KBM-7 (cell line): ENCODE measurements around the gene CACNA1G.

Source experiments
- DNase-seq: peaks from one replicate; pipeline ENCODE4 v3.0.0-alpha.2; 2015
- in situ Hi-C: fragments of 300-500 bp; cut with MboI; formaldehyde crosslinking; loops from 2 replicates; pipeline ENCODE4 v1.14.3; 2020; ENCODE audit warnings: low sequenced_read_pairs, low pct_unique_long_range_greater_than_20kb, mixed read lengths

The CACNA1G gene

DNA sequence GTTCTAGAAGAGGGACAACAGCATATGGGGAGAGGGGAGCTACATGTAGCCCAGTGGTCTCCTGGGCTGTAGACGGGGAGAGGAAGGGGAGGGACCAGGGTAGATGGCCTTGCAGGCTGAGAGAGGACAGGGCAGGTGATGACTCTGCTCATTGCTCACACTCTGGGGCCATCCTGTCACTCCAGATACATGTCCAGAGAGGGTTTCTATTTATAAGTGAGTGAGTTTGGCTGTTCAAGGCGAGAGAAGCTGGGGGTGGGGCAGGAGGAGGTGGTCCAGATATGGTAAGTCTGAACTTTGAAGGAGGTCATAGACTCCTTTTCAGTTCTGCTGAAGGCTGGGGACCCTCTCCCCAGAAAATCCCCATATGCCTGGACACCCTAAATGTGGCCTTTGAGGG is 22.2 kb downstream of the CACNA1G start:
- no peak for DNase-seq
- in situ Hi-C loops = no loop called here

DNA sequence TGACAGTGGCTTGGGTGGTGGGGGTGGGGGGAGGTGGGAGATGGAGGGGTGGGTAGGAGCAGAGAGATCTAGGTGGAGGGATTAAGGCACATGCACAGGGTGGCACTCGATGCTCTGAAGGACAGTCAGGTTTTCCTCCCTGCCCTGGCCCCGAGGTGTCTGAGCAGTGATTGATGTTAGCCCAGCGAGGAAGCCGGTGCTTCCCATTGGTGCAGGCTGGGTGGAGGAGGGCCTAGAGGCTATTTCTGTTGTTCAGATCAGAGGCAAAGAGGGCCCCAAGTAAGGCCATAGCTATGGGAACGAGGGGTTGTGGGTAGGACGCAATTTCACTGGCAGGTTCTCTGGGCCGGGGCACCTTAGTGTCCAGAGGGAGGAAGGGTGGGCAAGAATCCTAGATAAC is 23.1 kb downstream of the CACNA1G start:
- DNase-seq = no peak
- in situ Hi-C loops = no loop called here

DNA sequence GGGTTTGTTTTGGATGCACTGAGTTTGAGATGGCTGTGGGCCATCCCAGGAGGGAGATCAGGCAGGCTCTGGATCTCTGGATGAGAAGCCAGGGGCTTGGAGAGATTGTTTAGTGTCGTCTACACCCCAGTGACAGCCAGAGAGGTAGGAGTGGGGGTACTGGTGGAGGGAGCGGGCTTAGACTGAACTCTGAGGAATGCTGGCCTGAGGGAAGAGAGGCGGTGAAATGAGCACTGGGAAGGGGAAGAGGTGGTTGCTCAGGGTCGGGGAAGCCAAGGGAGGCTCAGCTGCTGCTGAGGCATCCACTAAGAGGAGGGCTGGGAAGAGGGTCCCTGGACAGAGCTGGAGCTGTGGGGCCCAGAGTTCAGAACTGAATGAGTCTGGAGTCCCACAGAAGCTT is 23.6 kb downstream of the CACNA1G start:
- no peak for DNase-seq
- in situ Hi-C loops = no loop called here

DNA sequence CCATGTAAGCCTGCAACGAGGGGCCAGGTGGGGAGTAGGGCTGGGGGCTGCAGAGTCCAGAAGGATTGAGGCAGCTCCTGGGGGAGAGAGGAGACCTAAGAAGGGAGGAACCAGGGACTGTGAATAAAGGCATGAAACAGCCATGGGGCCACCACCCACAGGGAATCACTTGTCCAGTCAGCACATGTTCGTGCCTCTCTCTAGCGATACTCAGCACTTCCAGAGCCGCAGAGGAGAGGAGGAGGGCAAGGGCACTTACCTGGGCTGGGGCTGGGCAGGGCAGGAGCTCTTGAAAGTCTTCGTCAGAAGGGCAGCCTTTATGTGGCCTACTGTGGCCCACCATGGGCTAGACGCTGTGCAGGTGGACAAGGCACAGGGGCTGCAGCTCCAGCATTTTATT is 24.2 kb downstream of the CACNA1G start:
- DNase-seq = no peak
- in situ Hi-C loops = no loop called here

DNA sequence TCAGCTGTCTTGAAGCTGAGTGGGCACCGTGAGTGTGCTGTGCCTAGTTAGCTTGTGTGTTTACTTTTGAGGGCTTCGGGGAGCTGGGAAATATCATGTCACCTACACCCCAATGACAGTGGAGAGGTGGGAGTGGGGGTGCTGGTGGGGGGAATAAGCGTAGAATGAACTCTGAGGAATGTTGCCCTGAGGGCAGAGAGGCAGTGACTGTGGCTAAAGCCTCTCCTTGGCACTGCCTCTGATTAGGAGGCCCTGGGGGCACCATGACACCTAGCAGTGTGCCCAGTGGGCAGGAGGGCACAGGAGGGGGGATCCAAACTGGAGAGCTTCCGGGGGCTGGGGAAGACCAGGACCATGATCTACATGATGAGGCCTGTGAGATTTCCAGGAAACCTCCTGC is 24.8 kb downstream of the CACNA1G start:
- in situ Hi-C loops = no loop called here
- no peak for DNase-seq

DNA sequence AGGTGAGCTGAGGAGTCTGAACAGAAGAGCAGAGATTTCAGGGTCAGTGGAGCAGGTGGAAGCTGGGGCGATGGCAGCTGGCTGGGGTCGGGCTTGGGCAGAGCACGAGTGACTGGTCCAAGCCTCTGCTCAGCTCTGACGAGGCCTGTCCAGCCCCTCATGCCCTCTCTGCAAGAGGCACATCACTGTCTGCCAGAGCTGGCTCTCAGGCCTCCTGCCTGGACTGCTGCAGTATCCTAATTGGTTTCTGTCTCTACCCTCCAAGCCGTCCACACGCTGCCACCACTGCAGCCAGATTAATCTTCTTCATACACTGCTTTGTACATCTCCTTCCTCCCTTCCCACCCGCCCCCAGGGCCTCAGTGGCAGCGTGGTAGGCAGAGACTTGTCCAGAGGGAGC is 25.4 kb downstream of the CACNA1G start:
- in situ Hi-C loops = no loop called here
- no peak for DNase-seq

DNA sequence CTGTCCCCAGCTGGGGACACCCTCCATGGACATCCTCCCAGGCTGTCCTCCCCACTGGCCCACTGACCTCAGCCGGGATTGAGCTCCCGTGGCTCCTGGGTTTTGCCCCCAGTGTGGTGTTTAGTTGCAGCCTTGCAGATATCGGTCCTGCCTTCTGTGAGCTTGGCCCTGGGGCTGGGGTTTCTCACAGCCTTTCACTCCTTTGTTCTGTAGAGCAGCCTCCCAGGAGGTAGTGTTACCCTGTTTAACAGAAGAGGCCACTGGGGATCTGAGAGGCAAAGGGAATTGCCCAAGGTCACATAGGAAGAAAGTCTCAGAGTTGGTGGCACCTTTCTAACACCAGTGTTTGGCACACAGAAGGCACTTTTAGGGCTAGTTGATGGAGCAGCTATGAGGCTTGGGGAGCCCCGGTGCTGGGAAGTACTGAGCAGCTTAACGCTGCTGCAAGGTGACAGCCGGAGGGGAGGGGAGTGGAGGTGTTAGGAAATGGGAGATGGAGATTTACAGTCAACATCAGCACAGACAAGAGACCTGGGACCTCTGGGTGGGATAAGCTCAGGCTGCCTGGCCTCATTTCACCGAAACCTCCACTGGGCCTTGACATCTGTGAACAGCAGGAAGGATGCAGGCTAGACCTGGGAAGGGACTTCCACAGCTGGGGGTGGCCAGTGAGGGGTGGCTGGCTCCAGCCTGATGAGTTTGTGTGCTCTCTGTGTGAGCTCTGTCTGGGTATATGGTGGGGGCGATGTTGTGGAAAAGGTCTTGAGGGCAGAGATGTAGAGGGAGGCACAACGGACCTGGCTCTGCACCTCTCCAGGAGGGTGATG is 26.1 kb downstream of the CACNA1G start:
- in situ Hi-C loops = no loop called here
- DNase-seq = no peak

DNA sequence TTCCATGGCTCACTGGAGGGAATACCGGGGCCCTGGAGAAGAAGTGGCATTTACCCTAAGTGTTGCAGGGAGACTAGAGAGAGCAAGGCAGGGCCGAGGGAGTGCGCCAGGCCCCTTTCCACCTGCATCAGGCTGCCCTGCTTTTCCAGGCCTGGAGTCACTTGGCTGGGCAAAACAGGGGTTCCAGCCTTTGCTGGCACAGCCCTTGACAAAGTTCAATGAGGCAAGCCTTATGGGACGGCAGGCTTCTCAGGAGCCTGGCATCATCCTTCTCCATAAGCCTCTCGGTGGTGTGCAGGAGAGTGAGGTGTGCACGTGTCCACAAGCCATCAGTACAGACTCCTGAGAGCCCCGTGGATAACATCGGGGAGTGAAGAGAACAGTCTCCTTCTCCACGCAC is 27.1 kb downstream of the CACNA1G start:
- DNase-seq = no peak
- in situ Hi-C loops = no loop called here

DNA sequence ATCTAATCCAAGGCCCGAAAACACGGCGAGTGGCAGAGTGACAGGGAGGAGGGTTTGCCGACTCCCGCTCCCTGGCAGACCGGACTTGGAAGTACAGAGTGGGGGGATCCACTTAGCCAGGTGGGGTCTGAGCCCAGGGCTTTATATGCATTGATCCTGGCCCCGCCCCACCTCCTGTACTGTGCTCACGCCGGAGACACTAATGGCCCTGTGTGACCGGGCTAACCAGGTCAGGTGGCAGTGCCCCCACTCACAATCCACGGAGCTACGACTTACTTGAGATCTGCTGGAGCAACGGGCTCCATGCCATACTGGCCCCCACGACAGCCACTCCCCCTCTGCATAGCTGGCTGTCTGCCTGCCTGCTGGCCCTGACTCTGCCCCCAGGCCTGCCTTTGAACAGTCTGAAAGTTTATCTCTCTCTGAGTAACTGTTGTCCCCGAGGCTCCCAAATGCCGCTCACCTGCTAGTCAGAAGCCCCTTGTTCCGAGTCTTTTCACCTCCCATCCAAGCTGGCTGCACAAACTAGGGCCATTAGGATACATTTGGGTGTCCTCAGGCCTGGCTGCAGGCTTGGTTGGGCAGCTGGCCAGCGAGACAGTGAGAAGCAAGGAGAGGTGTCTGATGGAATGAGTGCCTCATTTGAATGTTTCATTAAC is 28.0 kb downstream of the CACNA1G start:
- DNase-seq = no peak
- in situ Hi-C loops = no loop called here

DNA sequence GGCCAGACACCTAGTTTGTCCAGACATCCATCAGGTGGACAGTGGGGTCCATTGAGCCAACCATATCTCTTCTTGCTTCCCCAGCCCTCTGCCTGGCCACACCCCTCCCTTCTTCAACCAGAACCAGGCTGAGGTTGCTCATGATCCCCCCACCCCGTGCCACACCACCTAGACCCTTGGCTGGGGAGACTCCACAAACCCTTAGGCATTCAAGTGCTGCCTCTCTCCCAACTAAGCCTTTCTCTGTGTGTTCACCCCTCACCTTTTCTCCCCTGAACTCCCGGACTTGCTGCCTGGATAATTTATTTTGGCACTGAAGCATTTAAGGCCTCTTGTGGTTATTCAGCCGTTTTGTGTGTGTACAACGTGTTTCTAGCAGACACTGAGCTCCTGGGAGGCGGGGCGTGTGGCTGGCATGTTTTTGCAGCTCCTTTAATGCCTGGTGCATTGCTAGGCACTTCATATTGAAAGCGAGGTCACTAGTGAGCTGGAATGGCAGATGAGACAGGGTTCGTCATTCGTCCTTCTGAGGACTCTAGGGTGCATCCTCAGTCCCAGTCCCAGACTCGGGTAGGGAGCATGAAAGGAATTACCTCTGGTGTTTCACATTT is 28.7 kb downstream of the CACNA1G start:
- in situ Hi-C loops = no loop called here
- DNase-seq = no peak

DNA sequence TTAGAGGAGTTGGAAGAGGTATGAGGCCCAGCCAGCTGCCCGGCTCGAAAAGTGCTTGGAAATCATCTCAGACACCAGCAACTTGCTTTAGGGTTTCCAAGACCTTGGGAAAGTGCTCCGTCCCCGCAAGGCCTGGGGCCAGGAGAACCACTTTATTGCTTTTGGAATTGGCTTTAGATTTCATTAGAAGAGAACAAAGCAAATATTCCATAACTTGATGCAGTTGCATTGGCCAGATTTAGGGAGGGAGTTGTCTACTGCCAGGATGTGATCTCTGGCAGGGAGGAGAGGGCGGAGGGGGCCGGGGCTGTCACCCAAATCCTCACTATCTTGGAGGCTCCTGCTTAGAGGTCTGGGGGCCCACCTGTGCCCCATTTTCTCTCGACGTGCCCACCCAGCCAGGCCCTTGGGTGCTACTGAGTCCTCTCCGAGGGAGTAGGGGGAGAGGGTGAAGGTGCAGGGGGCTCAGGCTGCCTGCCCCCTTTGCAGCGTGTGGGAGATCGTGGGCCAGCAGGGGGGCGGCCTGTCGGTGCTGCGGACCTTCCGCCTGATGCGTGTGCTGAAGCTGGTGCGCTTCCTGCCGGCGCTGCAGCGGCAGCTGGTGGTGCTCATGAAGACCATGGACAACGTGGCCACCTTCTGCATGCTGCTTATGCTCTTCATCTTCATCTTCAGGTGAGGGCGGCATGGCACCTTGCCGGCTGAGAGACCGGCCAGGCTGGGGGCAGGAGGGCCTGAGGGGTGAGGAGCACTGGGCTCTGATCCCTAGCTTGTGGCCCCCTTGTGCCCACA is 30.6 kb downstream of the CACNA1G start:
- in situ Hi-C loops = no loop called here

DNA sequence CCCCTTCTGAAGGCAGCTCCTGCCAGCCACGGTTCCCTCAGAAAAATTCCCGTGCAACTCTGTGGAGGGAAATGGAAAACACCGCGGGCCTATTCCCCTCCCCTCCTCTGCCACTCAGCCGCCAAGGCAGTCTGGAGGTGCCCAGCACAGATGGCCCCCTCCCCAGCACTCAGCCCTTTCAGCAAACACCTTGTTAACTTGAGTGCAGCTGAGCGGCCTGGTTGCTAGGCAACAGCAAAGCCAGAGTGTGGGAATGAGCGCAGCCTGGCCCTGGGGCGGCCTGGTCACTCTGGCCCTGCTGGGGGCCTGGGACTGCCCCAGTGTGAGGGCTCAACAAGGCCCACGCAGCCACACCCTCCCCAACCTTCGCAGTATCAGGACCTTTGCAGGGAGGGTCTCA is 32.8 kb downstream of the CACNA1G start:
- DNase-seq = no peak

More for the DNA sequence above, 30.6 kb downstream of the CACNA1G start:
- no peak for DNase-seq

DNA sequence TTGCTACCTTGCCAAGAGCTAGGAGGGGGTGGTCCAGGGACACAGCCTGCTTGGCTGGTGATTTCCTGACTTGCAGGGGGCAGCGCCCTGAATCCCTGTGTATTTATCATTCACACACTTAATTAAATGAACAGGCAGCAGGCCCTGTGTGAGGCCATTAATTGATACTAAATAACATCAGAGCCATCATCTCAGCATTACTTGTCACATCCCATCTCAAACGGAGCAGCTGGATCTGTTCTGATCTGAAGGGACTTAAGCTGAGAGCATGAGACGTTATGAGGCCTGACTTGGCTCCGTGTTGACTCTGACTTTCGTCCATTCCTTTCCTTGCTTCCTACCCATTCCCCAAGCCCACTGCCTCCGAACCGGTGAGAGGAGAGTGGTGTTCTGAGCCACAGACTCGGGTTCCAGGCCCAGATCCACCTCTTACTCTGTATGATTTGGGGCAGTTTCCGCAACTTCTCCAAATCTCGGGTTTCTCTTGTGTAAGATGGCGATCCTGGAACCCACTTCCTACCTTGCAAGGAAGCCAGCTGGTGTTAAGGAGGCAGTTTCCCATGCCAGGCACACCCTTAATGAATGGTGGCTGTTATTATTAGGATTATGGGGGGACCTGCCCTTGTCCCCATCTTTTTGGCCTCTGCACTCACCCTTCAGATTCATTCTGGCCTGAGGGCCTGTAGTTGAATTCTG is 33.8 kb downstream of the CACNA1G start:
- in situ Hi-C loops = no loop called here
- no peak for DNase-seq

More for the DNA sequence above, 32.8 kb downstream of the CACNA1G start:
- in situ Hi-C loops = no loop called here

DNA sequence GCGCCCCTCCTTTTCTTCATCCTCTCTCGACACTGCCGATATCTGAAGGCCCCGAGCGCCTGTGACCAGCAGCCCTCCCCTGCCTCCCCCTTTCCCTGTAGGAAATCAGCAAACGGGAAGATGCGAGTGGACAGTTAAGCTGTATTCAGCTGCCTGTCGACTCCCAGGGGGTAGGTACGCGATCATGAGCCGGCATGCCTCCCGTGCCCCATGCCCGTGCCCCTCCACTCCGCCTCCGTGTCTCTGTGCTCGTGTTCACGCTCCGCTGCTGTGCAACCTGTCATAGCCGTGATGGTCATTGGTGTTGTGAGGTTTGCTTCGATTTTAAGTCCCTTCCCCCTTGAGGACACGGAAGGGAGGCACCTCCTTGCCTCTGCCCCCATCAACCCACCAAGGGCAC is 34.4 kb downstream of the CACNA1G start:
- DNase-seq = no peak
- in situ Hi-C loops = no loop called here

DNA sequence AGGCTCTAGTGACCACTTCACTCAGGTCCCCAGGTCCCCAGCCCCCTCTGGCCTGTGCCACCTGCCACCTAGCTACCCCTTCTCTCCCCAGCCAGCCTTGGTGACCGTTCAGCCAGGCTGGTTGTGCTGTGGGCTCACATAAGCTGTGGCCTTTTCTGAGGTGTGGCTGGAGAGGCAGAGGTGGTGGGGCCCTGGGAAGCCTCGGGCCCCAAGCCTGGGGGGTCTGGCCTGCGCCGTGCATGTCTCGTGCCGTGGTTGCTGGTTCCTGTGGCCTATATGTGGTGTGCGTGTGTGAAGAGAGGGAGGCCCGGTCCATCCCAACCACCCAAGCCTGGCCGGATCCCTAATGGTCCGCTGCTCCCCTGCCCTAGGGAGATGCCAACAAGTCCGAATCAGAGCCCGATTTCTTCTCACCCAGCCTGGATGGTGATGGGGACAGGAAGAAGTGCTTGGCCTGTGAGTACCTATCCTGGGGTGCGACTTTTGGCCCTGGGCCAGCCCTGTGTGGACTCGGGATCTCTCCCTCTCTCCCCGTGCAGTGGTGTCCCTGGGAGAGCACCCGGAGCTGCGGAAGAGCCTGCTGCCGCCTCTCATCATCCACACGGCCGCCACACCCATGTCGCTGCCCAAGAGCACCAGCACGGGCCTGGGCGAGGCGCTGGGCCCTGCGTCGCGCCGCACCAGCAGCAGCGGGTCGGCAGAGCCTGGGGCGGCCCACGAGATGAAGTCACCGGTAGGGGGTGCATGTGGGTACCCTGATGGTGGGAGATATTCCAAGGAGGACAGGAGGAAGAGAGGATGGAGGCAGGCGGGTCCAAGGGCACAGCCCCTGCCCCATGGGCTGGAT is 35.9 kb downstream of the CACNA1G start:
- no peak for DNase-seq
- in situ Hi-C loops = no loop called here

DNA sequence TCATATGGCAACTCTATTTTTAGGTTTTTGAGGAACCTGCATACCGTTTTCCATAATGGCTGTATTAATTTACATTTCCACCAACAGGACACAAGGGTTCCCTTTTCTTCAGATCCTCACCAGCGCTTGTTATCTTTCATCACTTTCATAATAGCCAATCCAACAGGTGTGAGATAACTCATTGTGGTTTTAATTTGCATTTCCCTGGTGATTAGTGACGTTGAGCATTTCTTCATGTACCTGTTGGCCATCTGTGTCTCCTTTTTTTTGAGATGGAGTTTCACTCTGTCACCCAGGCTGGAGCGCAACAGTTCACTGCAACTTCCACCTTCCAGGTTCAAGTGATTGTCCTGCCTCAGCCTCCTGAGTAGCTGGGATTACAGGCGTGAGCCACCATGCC is 38.0 kb downstream of the CACNA1G start:
- DNase-seq = no peak
- in situ Hi-C loops = no loop called here

DNA sequence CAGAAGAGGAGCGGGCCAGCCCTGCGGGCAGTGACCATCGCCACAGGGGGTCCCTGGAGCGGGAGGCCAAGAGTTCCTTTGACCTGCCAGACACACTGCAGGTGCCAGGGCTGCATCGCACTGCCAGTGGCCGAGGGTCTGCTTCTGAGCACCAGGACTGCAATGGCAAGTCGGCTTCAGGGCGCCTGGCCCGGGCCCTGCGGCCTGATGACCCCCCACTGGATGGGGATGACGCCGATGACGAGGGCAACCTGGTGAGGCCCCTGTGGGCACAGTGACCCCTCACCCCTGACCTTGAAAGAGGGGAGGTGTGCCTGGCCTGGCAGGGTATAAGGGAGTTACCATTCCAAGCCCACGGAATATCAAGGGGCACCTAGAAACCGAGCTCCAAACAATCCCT is 39.1 kb downstream of the CACNA1G start:
- in situ Hi-C loops = no loop called here
- DNase-seq = no peak

DNA sequence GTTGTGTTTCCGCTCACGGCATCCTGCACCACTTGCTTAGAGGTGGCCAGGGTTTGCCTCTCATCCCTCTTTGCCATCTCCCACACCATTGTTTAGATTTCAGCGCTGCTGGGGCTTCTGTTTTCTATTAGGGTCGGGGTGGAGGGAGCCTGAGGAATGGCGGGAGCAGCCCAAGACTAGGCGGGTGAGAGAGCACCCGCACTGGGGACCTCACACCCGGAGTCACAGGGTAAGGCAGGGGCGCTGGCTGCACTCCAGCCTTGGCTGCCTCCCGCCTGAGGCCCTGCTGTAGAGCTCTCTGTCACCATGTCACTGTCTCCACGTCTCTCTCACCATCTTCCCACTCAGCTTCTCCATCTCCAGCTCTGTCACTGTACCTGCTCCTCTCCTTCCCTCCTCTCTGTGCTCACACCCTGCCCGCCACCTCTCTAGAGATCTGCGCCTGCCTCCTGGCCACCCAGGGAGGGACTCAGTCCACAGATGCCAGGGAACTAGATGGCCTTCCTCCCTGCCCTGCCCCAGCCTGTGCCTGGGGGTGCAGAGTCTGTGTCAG is 41.4 kb downstream of the CACNA1G start:
- in situ Hi-C loops = no loop called here
- DNase-seq = no peak
